NB4 (cell line): ENCODE results near the gene CFAP100.
A peak's percentile ranks its signal among the peaks of the same experiment; 100 is the strongest.

Experiments
- DNase-seq: peaks from one replicate; pipeline ENCODE4 v3.0.0; 2010; ENCODE audit warnings: low read depth
- H3K4me3 ChIP-seq: one replicate; pipeline ENCODE4 v1.5.1; 2011; ENCODE audit warnings: mild to moderate bottlenecking, low read depth, low read length, moderate library complexity
- CTCF ChIP-seq: IDR thresholded peaks from one replicate; pipeline ENCODE4 v1.5.1; 2012; ENCODE audit warnings: low read depth, low read length
- MAX ChIP-seq: IDR thresholded peaks from 2 replicates; pipeline ENCODE4 v1.6.1; 2011; ENCODE audit warnings: low read depth, low read length
- MYC ChIP-seq: IDR thresholded peaks from 2 replicates; pipeline ENCODE4 v1.6.1; 2011; ENCODE audit warnings: low read depth, low read length
- POLR2A ChIP-seq: IDR thresholded peaks from 2 replicates; pipeline ENCODE4 v1.6.1; 2011; ENCODE audit warnings: mild to moderate bottlenecking; ENCODE audit not compliant: insufficient read length; ENCODE audit errors: extremely low read depth

CFAP100 gene

GRCh38 chr3:126417515-126417914, 22.8 kb downstream of the CFAP100 start:
- H3K4me3 ChIP-seq: no peak overlapping the region
- no peak for TF ChIP-seq POLR2A
- TF ChIP-seq MAX: no peak
- DNase-seq: no peak

- TF ChIP-seq MYC: no peak
- no peak for TF ChIP-seq CTCF
- no peak for TF ChIP-seq MAX
- no peak for TF ChIP-seq POLR2A
- DNase-seq: no peak
- no peak overlapping the region for H3K4me3 ChIP-seq
Measured at GRCh38 chr3:126417981-126418530, 23.3 kb downstream of the CFAP100 start.

GRCh38 chr3:126418661-126419131, 24.0 kb downstream of the CFAP100 start:
- no peak for DNase-seq
- no peak for TF ChIP-seq MAX
- TF ChIP-seq CTCF: no peak
- no peak for TF ChIP-seq POLR2A
- no peak for TF ChIP-seq MYC
- no peak overlapping the region for H3K4me3 ChIP-seq

GRCh38 chr3:126419151-126419703, 24.5 kb downstream of the CFAP100 start:
- peak; percentile 13 for DNase-seq
- TF ChIP-seq MYC: no peak
- no peak for TF ChIP-seq POLR2A
- no peak for TF ChIP-seq CTCF
- no peak for TF ChIP-seq MAX

GRCh38 chr3:126419886-126420786, 25.4 kb downstream of the CFAP100 start:
- TF ChIP-seq MYC (no peak), MAX (no peak), CTCF (no peak), POLR2A (no peak)
- H3K4me3 ChIP-seq: no peak overlapping the region
- no peak for DNase-seq

More at GRCh38 chr3:126419151-126419703, 24.5 kb downstream of the CFAP100 start:
- no peak overlapping the region for H3K4me3 ChIP-seq

GRCh38 chr3:126421573-126422119, 26.9 kb downstream of the CFAP100 start:
- no peak overlapping the region for H3K4me3 ChIP-seq
- DNase-seq: no peak
- TF ChIP-seq MYC: no peak
- TF ChIP-seq POLR2A: no peak
- TF ChIP-seq CTCF: no peak
- TF ChIP-seq MAX: no peak
